IPS-18a (cell line): ENCODE results near the gene ISCU.
"Not testable (repeated sequence)": the region's sequence is repeated elsewhere in the genome, so short reads cannot be mapped to it uniquely, and the experiment has no call there.

Experiments used
- H3K27ac ChIP-seq: one replicate; pipeline ENCODE4 v1.5.1; 2013; ENCODE audit warnings: low read length
- H3K27me3 ChIP-seq: one replicate; pipeline ENCODE4 v1.6.1; 2013; ENCODE audit warnings: mild to moderate bottlenecking, low read length; ENCODE audit not compliant: control insufficient read depth, insufficient read depth
- H3K36me3 ChIP-seq: one replicate; pipeline ENCODE4 v1.6.1; 2013; ENCODE audit warnings: low read depth, low read length; ENCODE audit not compliant: control insufficient read depth
- H3K4me1 ChIP-seq: one replicate; pipeline ENCODE4 v1.6.1; 2013; ENCODE audit warnings: low read depth, low read length; ENCODE audit not compliant: control insufficient read depth
- H3K4me3 ChIP-seq: one replicate; pipeline ENCODE4 v1.5.1; 2013; ENCODE audit warnings: low read length
- H3K9ac ChIP-seq: one replicate; pipeline ENCODE4 v1.6.1; 2013; ENCODE audit warnings: mild to moderate bottlenecking, low read length, moderate library complexity
- H3K9me3 ChIP-seq: one replicate; pipeline ENCODE4 v1.6.1; 2013; ENCODE audit warnings: low read depth, low read length; ENCODE audit not compliant: control insufficient read depth

Gene ISCU

DNA sequence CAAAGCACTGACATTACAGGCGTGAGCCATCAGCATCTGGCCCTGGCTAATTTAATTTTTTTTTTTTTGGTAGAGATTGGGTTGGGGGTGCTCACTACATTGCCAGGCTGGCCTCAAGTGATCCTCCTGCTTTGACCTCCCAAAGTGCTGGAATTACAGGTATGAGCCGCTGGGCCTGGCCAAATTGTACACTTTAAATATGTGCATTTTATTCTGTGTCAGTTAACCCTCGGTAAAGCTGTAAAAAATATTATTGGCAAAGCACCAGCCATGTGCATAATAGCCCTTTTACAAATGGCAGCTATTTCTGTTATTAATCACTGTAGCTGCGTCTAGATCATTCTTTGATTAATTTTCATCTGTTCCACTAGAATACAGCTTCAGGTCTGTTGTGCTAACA, 23.5 kb downstream of the ISCU start:
- Histone ChIP-seq H3K36me3 (no peaks in the 10 kb centered on the region), H3K9ac (no peak overlapping the region), H3K4me1 (peaks cover 7% of the 10 kb centered on the region), H3K27ac (no peak overlapping the region), H3K27me3 (no peaks in the 10 kb centered on the region), H3K9me3 (no peaks in the 10 kb centered on the region), H3K4me3 (no peak overlapping the region)

DNA sequence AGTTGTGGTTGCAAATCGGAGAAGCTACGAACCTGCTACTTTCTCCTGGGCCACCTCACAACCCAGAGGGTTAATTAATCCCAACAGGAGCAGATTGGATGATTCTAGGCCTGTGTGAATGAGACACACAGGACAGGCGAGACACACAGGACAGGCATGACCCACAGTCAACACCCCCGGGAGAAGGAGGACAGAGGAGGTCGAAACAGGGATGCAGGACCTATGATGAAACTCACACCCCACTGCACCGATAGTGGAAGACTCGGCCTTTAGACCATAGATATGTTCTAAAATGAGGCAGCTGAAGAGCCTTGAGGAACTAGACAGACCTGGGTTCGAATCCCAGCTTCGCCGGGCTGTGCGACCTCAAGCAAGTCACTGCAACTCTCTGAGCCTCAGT, 23.9 kb downstream of the ISCU start:
- Histone ChIP-seq H3K4me1 (peaks cover 7% of the 10 kb centered on the region), H3K27me3 (no peaks in the 10 kb centered on the region), H3K36me3 (no peaks in the 10 kb centered on the region), H3K27ac (no peak overlapping the region), H3K9ac (no peak overlapping the region), H3K9me3 (no peaks in the 10 kb centered on the region), H3K4me3 (no peak overlapping the region)

DNA sequence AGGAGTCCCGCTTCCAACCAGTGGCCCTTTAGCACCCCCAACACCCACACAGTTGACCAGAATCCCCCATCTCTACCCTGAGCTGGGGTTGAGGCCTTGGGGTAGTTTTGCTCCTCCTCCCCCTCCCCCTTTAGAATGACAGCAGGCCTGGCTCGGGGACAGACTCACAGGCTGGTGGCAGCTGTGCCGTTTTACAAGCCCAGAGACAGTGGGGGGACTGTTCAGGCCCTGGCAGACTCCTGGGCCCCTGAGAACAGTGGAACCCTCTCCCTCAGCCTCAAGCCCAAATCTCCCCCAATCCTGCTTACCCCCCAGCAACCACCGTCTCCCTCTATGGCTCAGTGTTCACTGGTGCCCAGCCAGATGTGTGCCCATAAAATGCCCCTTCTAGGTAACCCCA, 25.4 kb downstream of the ISCU start:
- Histone ChIP-seq H3K4me1 (peaks cover 7% of the 10 kb centered on the region), H3K27me3 (no peaks in the 10 kb centered on the region), H3K9ac (no peak overlapping the region), H3K9me3 (no peaks in the 10 kb centered on the region), H3K27ac (no peak overlapping the region), H3K4me3 (no peak overlapping the region), H3K36me3 (no peaks in the 10 kb centered on the region)

DNA sequence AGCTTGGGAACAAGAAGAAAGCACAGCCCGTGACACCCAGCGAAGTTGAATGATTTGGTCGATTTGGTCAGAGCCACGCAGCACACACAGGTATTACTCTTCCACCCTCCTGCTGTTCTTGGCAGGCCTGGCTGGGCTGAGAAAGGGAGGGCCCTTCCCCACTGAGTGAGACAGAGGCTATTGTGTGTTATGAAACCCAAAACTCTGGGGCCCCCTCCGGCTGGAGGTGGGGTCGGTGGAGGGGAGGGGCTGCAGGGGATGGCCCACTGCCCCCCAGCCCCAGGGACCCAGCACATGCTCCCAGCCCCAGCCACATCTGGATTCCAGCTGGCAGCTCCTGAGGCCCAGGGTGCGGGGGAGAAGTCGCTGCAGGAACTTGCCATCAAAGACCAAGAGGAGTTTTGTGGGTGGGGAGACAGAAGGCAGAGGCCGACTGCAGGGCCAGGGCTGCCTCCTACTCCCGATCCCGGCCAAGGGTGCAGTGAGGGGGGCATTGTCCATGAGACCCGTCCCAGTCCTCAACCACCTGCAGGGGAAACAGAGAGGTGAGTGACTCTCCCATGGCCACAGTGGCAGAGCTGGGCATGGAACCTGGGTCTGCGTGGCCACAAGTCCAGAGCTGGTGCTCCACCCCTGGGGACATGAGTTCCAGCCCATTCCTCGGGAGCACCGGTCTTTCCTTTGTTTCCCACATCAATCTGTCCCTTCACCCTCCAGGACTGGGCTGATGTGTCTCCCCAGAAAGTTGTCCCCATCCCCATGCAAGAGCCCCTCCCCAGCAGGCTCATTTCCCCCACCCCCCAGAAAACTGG, 26.8 kb downstream of the ISCU start:
- Histone ChIP-seq H3K27me3 (no peaks in the 10 kb centered on the region), H3K36me3 (no peaks in the 10 kb centered on the region), H3K4me3 (no peak overlapping the region), H3K4me1 (peaks cover 7% of the 10 kb centered on the region), H3K9ac (no peak overlapping the region), H3K9me3 (no peaks in the 10 kb centered on the region), H3K27ac (no peak overlapping the region)

DNA sequence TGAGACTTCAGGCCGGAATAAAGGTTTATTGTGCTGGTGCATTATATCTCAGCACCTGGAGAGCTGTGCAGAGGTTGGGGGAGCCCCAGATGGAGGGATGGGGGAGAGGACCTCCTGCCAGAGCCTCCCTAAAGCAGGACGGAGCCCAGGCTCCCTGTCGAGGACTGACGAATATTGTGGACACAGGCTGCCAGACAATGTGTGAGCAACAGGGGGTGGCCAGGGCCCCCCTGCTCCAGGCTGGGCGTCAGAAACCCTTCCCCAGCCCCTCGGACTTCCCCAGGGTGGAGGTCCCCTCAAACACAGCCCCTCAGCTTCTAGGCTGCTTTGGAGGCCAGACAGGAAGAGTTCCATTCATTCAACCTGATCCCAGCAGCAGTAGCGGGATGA, 27.4 kb downstream of the ISCU start:
- no peak overlapping the region for H3K27ac ChIP-seq
- H3K4me3 ChIP-seq, result no peak overlapping the region
- peaks cover 7% of the 10 kb centered on the region for H3K4me1 ChIP-seq
- no peaks in the 10 kb centered on the region for H3K36me3 ChIP-seq
- no peaks in the 10 kb centered on the region for H3K9me3 ChIP-seq
- no peaks in the 10 kb centered on the region for H3K27me3 ChIP-seq
- H3K9ac ChIP-seq, result no peak overlapping the region

DNA sequence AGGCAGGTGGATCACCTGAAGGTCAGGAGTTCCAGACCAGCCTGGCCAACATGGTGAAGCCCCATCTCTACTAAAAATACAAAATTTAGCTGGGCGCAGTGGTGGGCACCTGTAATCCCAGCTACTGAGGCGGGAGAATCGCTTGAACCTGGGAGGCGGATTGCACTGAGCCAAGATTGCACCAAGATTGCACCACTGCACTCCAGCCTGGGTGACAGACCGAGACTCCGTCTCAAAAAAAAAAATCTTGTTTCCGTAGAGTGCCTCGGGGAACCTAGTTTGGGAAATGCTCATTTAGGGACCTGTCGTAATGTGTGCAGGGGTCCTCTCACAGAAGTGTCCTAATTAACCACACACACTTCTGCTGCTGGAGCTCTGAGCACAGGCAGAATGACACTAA, 28.1 kb downstream of the ISCU start:
- not testable (repeated sequence) for H3K4me1 ChIP-seq, H3K27me3 ChIP-seq, H3K9ac ChIP-seq, H3K9me3 ChIP-seq, H3K36me3 ChIP-seq, H3K27ac ChIP-seq, H3K4me3 ChIP-seq

DNA sequence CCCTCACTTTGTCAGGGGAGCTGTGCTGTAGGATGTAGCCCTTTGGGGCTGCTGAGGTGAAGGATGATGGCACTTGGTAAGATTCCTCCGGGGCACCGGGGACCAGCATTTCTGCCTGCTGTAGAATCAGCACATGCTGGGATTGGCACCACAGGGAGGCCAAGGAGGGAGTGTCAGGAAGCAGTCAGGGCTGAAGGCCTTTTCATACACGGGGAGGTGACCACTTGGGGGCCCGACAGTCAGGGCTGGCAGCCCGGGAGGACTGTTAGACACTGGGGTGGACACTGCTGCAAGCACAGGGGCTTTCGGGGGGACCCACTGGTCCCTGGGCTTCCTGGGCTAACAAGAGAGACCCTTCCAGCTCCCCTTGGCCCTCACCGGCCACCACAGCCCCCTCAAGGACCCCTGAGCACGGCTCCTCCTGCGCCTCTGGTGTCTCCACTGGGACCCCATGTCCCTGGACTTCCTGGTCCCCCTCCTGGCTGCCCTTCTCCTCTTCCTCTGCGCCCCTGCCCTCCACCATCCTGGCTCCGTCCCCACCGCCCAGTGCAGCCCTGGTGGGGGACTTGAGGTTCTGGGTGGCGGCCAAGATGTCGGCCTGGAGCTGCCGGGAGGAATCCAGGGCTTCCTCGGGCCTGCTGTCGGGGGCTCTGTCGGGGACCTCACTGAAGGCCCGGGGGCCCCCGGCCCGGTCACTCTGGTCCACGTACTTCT, 29.0 kb downstream of the ISCU start:
- H3K36me3 ChIP-seq, result no peaks in the 10 kb centered on the region
- no peak overlapping the region for H3K27ac ChIP-seq
- no peaks in the 10 kb centered on the region for H3K27me3 ChIP-seq
- no peak overlapping the region for H3K4me3 ChIP-seq
- no peaks in the 10 kb centered on the region for H3K9me3 ChIP-seq
- H3K9ac ChIP-seq, result no peak overlapping the region
- H3K4me1 ChIP-seq, result peaks cover 7% of the 10 kb centered on the region

DNA sequence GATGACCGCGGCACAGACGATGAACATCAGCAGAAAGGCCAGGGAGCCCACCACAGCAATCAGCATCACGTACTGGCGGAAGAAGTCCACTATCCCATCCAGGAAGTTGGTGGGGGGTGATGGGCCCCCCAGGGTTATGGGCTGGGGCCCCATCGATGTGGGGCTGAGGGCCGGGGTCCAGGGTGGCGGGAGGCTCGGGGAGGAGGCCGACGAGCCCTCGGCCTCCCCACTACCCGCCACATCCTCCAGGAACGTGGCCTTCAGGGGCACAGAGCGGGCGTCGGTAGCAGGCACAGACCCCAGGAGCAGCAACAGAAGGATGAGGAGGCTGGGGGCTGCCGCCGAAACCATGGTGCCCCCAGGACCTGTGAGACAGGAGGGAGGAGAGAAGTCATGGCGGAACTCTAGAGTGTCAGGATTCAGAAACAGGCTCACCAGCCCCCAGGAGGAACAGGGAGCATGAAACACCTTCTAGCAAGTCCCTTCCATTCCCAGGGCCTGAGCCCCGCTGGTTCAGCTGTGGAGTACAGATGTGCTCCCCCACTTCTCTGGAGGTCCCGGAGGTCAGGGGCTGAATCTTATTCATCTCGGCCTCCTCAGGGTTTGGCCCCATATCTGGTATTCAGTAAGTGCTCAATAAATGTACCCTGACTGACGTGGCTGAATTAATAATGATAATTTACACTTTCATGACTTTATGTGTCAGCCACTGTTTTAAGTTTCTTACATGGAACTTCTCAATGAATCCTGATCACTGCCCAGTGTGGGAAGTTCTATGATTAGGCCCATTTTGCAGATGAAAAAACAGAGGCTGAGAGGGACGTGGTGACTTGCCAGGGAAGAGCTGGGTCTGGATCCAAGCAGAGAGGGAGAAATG, 29.9 kb downstream of the ISCU start:
- Histone ChIP-seq H3K36me3 (no peaks in the 10 kb centered on the region), H3K27ac (no peak overlapping the region), H3K9ac (no peak overlapping the region), H3K27me3 (no peaks in the 10 kb centered on the region), H3K4me3 (no peak overlapping the region), H3K4me1 (peaks cover 7% of the 10 kb centered on the region), H3K9me3 (no peaks in the 10 kb centered on the region)

DNA sequence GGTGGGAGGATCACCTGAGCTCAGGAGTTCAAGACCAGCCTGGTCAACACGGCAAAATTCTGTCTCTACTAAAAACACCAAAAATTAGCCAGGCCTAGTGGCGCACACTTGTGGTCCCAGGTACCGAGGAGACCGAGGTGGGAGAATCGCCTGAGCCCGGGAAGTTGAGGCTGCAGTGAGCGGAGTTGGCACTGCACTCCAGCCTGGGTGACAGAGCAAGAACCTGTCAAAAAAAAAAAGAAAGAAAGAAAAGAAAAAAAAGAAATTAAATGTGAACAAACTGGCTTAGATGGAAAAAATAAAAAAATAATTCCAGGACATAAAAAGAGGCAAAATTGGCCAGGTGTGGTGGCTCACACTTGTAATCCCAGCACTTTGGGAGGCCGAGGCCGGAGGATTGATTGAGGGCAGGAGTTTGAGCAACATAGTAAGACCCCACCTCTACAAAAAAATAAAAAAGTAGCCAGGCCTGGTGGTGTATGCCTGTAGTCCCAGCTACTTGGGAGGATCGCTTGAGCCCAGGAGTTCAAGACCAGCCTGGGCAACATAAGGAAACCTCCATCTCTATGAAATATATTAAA, 32.0 kb downstream of the ISCU start:
- Histone ChIP-seq H3K9ac (no peak overlapping the region), H3K4me1 (peaks cover 5% of the 10 kb centered on the region), H3K4me3 (no peak overlapping the region), H3K9me3 (no peaks in the 10 kb centered on the region), H3K27ac (no peak overlapping the region), H3K27me3 (no peaks in the 10 kb centered on the region), H3K36me3 (no peaks in the 10 kb centered on the region)

DNA sequence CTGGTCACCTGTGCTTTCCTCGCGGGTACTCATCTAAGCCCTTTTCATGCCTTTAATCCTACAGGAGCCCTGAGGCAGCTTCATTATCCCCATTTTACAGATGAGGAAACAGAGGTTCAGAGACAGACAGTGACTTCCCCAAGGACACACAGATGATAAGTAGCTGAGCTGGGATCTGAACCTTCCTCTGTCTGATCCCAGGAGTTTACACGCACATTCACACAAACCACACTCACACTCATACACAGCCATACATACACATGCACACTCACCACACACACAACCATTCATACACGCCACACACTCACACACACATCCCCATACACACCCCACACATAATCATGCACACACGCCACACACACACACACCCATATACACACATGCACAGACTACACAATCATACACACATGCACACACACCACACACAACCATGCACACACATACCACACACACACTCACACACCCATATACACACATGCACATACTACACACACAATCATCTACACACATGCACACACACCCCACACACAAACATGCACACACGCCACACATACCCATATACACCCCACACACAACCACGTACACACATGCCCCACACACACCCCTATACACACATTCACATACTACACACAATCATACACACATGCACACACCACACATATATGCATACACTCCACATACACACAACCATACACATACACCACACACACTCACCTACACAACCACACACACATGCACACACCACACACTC, 32.7 kb downstream of the ISCU start:
- H3K9ac ChIP-seq, result no peak overlapping the region
- H3K4me3 ChIP-seq, result no peak overlapping the region
- no peak overlapping the region for H3K27ac ChIP-seq
- no peaks in the 10 kb centered on the region for H3K4me1 ChIP-seq
- H3K27me3 ChIP-seq, result no peaks in the 10 kb centered on the region
- no peaks in the 10 kb centered on the region for H3K36me3 ChIP-seq
- H3K9me3 ChIP-seq, result no peaks in the 10 kb centered on the region
